ELR (cell line): Measurements from ENCODE around the gene RIPK4.
"Not testable (repeated sequence)": the region's sequence is repeated elsewhere in the genome, so short reads cannot be mapped to it uniquely, and the experiment has no call there.

Experiments
- DNase-seq: peaks from one replicate; pipeline ENCODE4 v3.0.0-alpha.2; 2015; ENCODE audit warnings: low read depth

RIPK4 gene

GRCh38 chr21:41714299-41714865 is 52.5 kb downstream of the RIPK4 start:
- DNase-seq, result not testable (repeated sequence)

- DNase-seq, result no peak
These were observed 53.2 kb downstream of the RIPK4 start for GRCh38 chr21:41713495-41714281.

DNA sequence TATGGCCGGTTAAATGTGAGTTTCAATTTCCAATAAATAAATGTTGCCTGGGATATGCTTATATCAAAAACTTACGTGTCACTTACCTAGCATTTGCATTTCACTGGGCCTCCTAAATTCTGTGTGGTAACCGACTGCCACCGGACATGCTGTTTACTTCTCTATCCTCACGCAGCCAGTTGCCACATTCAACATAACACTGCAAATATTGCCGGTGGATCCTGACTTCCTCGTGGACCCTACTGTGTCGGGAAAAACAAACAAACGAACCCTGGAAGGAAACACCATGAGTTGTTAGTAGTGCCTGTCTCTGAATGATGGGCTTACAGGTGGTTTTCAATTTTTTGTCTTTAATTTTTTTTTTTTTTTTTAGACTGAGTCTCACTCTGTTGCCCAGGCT is 54.1 kb downstream of the RIPK4 start:
- DNase-seq, result no peak

DNA sequence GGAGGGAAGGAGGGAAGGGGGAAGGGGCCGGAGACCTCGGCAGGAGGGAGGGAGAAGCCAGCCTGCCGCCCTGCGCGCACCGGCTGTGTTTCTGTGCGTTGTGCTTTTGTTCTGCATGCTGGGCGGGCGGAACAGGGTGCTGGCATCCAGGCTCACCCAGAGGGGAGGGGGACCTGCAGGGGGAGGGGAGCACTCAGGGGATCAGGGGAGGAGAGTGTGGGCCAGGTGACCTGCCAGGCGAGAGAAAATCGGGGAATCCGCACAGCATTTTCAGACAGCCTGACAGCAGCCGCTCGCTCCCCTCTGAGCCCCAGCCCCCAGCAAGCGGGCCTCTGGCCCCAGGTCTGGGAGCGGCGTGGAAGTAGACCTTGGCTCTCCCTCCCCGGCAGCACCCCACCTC is 54.7 kb downstream of the RIPK4 start:
- no peak for DNase-seq

DNA sequence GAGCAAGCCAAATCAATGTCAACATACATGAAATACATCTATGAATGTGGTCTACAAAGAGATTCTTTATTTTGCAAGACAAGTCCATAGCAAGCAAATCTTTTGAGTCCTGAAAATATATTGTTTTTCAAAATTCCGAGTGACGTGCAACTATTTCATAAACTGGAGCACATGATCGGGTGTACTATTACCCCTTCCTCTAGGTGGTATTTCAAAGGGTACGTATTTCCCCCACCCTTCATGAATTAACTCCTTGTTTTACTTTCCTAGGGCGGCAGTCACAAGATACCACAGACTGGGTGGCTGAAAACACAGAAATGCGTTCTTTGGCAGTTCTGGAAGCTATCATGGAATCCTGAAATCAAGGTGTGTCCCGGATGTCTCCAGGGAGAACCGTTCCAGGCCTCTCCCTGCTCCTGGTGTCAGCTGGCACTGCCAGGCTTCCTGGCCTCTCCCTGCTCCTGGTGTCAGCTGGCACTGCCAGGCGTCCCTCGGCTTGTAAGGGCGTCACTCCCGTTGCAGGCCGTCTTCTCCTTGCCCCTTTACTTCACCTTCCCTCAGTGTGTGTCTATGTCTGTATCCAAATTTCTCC is 55.3 kb downstream of the RIPK4 start:
- no peak for DNase-seq

GRCh38 chr21:41710823-41711160 is 56.1 kb downstream of the RIPK4 start:
- DNase-seq, result no peak

- peak; percentile 10 for DNase-seq
These were observed 56.7 kb downstream of the RIPK4 start for GRCh38 chr21:41709965-41710822.

DNA sequence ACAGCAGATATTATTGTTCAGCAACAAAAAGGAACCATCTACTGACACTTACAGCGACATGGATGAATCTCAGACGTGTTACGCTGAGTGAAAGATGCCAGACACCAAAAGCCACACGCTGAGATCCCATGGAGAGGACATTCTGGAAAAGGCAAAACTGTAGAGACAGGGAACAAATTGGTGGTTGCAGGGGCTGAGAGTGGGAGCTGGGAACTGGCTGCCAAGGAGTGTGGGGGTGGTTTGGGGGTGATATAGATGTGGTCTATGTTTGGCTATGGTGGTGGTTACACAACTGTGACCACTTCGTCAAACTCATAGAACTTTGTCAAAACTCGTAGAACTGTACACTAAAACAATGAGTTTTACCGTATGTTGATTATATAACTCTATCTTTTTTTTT is 57.7 kb downstream of the RIPK4 start:
- no peak for DNase-seq

DNA sequence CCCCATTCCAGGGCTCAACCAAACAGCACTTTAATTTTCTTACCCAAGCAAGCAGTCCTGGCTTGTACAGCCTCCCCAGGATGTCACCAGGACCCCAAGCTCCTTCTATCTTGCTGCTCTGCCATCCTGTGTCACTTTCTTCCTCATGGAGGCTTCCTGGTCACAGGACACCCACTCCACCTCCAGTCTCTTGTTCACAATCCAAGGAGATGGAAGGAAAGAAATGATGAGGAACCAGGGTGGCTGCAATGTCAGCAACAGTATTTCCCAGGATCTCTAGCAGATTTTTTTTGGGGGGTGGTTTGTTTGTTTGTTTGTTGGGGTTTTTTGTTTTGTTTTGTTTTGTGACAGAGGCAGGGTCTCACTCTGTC is 58.9 kb downstream of the RIPK4 start:
- no peak for DNase-seq

- peak; percentile 22 for DNase-seq
These were observed 59.5 kb downstream of the RIPK4 start for GRCh38 chr21:41707231-41707959.

DNA sequence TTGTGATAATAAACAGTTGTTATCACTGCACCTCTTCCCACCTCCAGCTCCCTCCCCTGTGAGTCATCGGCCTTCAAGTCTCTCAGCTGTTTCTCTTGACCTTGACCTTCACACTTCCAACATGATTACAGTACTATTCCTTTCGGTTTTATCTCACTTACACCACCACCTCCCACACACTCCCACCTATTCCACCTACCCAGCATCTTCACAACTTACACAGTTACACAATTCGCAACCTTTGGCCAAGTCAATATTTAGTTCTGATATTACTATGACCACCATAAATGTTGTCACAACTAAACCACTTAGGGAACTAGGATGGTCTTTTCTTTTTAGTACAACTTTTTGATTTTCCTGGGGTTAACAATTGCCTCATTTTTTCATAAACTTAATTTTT is 60.2 kb downstream of the RIPK4 start:
- peak; percentile 36 for DNase-seq

DNA sequence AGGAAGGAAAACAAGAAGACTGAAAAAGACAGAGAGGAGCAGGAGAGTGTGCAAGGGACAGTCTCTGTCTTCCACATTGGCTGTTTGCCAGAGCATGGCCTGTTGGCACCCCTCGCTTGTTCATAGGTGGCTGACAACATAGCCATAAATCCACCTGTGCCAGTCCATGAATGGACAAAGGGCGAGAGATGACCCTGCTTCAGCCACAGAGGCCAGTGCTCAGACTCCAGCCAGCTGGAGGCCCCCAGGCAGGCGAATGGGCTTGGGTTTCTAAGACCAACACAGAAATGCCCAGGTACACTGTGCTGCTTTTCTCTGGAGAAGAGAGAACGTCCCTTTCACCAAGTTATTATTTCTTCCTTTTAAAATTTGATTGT is 60.6 kb downstream of the RIPK4 start:
- DNase-seq, result no peak

GRCh38 chr21:41705546-41706262 is 61.1 kb downstream of the RIPK4 start:
- no peak for DNase-seq

GRCh38 chr21:41703857-41704501 is 62.9 kb downstream of the RIPK4 start:
- DNase-seq, result no peak

DNA sequence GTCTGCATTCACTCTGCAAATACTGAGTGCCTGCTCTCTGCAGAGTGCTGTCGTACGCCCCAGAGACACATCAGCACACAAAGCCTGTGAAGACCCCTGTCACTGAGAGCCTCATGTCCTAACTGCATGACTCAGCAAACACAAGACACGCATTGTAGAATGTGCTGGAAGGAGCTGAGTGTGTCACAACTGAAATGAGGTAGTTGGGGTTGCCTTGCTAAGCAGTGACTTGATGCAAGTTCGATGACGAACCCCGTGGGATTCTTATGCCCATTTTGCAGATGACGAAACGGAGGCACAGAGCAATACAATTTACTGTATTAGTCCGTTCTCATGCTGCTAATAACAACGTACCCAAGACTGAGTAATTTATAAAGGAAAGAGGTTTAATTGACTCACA is 65.1 kb downstream of the RIPK4 start:
- DNase-seq, result no peak

GRCh38 chr21:41699311-41699710 is 67.5 kb downstream of the RIPK4 start:
- no peak for DNase-seq

DNA sequence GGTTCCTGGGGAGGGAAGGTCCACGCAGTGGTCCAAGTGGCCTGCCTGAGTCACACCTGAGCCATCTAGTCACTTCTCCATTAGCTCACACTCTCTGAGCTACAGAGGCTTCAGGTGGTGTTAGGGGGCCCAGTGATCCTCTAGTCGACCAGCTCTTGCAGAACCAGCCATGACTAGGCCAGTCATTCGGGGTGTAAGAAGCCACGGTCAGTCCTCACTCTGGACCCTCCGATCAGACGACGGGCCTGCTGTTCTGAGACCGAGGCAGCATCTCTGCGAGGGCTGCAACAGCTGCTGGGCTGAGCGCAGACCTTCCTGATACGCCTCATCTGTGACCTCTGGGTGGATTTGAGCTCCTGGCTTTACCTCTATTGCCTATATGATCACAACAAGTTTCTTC is 68.8 kb downstream of the RIPK4 start:
- DNase-seq, result no peak

DNA sequence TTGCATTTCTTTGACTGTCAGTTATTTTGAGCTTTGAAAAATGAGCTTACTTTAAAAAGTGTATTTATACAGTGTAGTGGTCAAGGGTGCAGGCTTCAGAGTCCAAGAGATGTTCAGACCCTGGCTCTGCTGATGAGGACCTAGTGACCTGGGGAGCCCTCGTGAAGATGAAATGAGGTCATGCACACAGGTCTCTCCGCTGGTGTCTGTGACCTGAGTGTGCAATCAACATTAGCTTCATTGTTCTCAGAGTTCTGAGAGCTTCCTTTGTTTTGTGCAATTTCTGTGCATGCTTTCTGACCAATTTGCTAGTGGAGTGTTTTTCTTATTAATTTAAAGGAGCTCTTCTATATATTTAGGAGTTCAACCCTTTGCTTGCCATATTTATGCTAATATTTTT is 71.3 kb downstream of the RIPK4 start:
- no peak for DNase-seq

GRCh38 chr21:41694042-41694441 is 72.8 kb downstream of the RIPK4 start:
- not testable (repeated sequence) for DNase-seq

DNA sequence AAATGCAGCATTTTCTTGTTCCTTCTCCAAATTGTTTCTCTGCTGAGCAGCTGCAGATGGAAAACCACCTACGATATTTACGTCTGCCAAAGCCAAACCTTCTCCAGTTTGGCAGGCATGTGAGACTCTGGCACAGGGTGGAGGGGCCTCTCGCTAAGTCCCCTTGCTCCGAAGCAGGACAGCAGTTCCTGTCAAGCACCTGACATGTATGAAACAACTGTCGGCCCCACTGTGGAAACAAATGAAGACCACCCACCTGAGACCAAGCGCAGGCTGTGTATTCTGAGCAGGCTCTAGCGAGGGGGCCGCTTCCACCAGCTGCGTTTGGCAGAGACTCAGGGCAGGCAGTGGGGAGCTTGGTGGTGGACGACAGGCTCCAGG is 74.7 kb downstream of the RIPK4 start:
- DNase-seq, result no peak
